ENCODE results near the gene RHBDD1. TPM values are rescaled to one million over a fixed set of nuclear protein-coding genes. Genes with fewer than 3 reads are reported as not detected.

Gene RHBDD1
- total RNA-seq, 4 donors from 2014 or later, result 19.5 to 91.5 (median 47.3) TPM

GRCh38 chr2:226953826-226954225, 118.0 kb downstream of the RHBDD1 start:
- H3K27ac ChIP-seq, result no peak overlapping the region
- DNase-seq, result no peak
- TF ChIP-seq CTCF (IDR thresholded peaks at IDR 0.05), result no peak
- TF ChIP-seq POLR2A (IDR thresholded peaks at IDR 0.05), result no peak

GRCh38 chr2:226956659-226957058, 120.8 kb downstream of the RHBDD1 start:
- Histone ChIP-seq H3K27ac (no peak overlapping the region), H3K4me3 (no peak overlapping the region), H3K27me3 (no peaks in the 10 kb centered on the region), H3K4me1 (no peaks in the 10 kb centered on the region), H3K9me3 (no peaks in the 10 kb centered on the region), H3K36me3 (no peaks in the 10 kb centered on the region)
- TF ChIP-seq CTCF (IDR thresholded peaks at IDR 0.05) (no peak), POLR2A (IDR thresholded peaks at IDR 0.05) (no peak)
- intact Hi-C loops (cut with DNase I; ENCODE audit: low total_unique reads), result no loop called here
- no peak for DNase-seq

More at GRCh38 chr2:226953826-226954225, 118.0 kb downstream of the RHBDD1 start:
- H3K4me1 ChIP-seq, result no peaks in the 10 kb centered on the region
- intact Hi-C loops (cut with DNase I; ENCODE audit: low total_unique reads), result no loop called here
- H3K4me3 ChIP-seq, result no peak overlapping the region
- no peaks in the 10 kb centered on the region for H3K9me3 ChIP-seq
- H3K27me3 ChIP-seq, result no peaks in the 10 kb centered on the region
- H3K36me3 ChIP-seq, result no peaks in the 10 kb centered on the region

GRCh38 chr2:226959418-226959817, 123.6 kb downstream of the RHBDD1 start:
- H3K4me3 ChIP-seq, result no peak overlapping the region
- intact Hi-C loops (cut with DNase I; ENCODE audit: low total_unique reads), result no loop called here
- TF ChIP-seq CTCF (IDR thresholded peaks at IDR 0.05) (no peak), POLR2A (IDR thresholded peaks at IDR 0.05) (no peak)
- no peaks in the 10 kb centered on the region for H3K36me3 ChIP-seq
- H3K4me1 ChIP-seq, result no peaks in the 10 kb centered on the region
- no peak overlapping the region for H3K27ac ChIP-seq
- no peak for DNase-seq
- no peaks in the 10 kb centered on the region for H3K27me3 ChIP-seq
- no peaks in the 10 kb centered on the region for H3K9me3 ChIP-seq

GRCh38 chr2:226962176-226962773, 126.4 kb downstream of the RHBDD1 start:
- Histone ChIP-seq H3K4me3 (no peak overlapping the region), H3K4me1 (no peaks in the 10 kb centered on the region), H3K9me3 (no peaks in the 10 kb centered on the region), H3K27me3 (no peaks in the 10 kb centered on the region), H3K36me3 (no peaks in the 10 kb centered on the region), H3K27ac (no peak overlapping the region)
- no peak for DNase-seq
- TF ChIP-seq CTCF (IDR thresholded peaks at IDR 0.05), result no peak
- no peak for TF ChIP-seq POLR2A (IDR thresholded peaks at IDR 0.05)
- intact Hi-C loops (cut with DNase I; ENCODE audit: low total_unique reads), result no loop called here

- no peaks in the 10 kb centered on the region for H3K4me1 ChIP-seq
Observed at GRCh38 chr2:226963528-226963927, 127.7 kb downstream of the RHBDD1 start.

More at GRCh38 chr2:226963528-226963927, 127.7 kb downstream of the RHBDD1 start:
- Histone ChIP-seq H3K27me3 (no peaks in the 10 kb centered on the region), H3K4me3 (no peak overlapping the region), H3K9me3 (no peaks in the 10 kb centered on the region), H3K36me3 (no peaks in the 10 kb centered on the region), H3K27ac (no peak overlapping the region)
- no peak for DNase-seq
- TF ChIP-seq CTCF (IDR thresholded peaks at IDR 0.05), result no peak
- no peak for TF ChIP-seq POLR2A (IDR thresholded peaks at IDR 0.05)
- intact Hi-C loops (cut with DNase I; ENCODE audit: low total_unique reads), result no loop called here

Data from uterus (tissue), 4 donors.